Esophagus muscularis mucosa (tissue), 4 donors: Measurements from ENCODE around the gene GPR132.

Experiments used
- CTCF ChIP-seq, 3 experiments: fragments of 200-600 bp in 2 of 3; fragments of 450-650 bp in 1 of 3; sonication (generic) in 2 of 3; IDR thresholded peaks; one replicate each; pipeline ENCODE4 v1.5.1; 2017 to 2019; ENCODE audit warnings: antibody characterized with exemption in 3 of 3, mild to moderate bottlenecking in 2 of 3, moderate library complexity in 1 of 3
- EP300 ChIP-seq: sonication (generic); formaldehyde crosslinking; IDR thresholded peaks from one replicate; pipeline ENCODE4 v1.6.1; 2017; ENCODE audit warnings: antibody characterized with exemption
- POLR2A ChIP-seq: fragments of 450-650 bp; IDR thresholded peaks from one replicate; pipeline ENCODE4 v1.6.1; 2017; ENCODE audit warnings: antibody characterized with exemption, moderate library complexity, mild to moderate bottlenecking, low read depth

DNA sequence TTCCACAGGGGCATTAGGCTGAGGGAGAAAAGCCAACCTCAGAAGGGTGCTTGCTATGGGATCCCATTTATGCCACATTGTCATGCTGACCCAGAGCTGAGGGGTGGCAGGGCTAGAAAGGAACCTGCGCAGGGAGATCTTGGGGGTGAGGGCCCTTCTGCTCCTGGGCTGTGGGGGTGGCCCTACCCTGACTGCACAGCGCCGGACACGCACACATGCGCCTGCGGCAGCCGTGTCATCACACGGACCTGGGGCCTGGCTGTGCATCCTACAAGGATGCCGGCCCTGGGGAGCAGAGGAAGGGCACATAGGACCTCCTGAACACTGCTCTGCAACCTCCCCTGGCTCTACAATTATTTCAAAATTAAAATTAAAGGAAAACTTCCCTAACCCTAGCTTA is 51.2 kb downstream of the GPR132 start:
- TF ChIP-seq CTCF (IDR thresholded peaks at IDR 0.05) (no peak), POLR2A (no peak), EP300 (no peak)
